ENCODE data around the gene PCCA.

Gene PCCA

GRCh38 chr13:100124265-100124664 is 35.4 kb downstream of the PCCA start:
- peaks cover 21% of the 10 kb centered on the region for H3K36me3 ChIP-seq (ENCODE audit: control insufficient read depth, insufficient read depth, low read length)
- no peak overlapping the region for H3K27ac ChIP-seq (ENCODE audit: low read depth, low read length)
- no peak overlapping the region for H3K4me3 ChIP-seq (ENCODE audit: low read depth, low read length)
- 0 out of 2 replicates have a peak, but pooled peaks cover 6% of the 10 kb centered on the region for H3K4me1 ChIP-seq (ENCODE audit: control insufficient read depth, insufficient read depth, low read length)
- H3K27me3 ChIP-seq (ENCODE audit: control insufficient read depth, insufficient read depth, low read length), result no peaks in the 10 kb centered on the region
- no peak overlapping the region for H3K9ac ChIP-seq (ENCODE audit: low read length)
- H3K9me3 ChIP-seq (ENCODE audit: control insufficient read depth, insufficient read depth, low read depth, low read length), result peaks cover 5% of the 10 kb centered on the region; the same call in 1 of the 2 replicates

- peaks cover 5% of the 10 kb centered on the region; the same call in 1 of the 2 replicates for H3K9me3 ChIP-seq (ENCODE audit: control insufficient read depth, insufficient read depth, low read depth, low read length)
Measured at GRCh38 chr13:100125946-100126345, 37.1 kb downstream of the PCCA start.

GRCh38 chr13:100128373-100128772 is 39.5 kb downstream of the PCCA start:
- Histone ChIP-seq H3K4me1 (ENCODE audit: control insufficient read depth, insufficient read depth, low read length) (peaks cover 29% of the 10 kb centered on the region), H3K9ac (ENCODE audit: low read length) (no peak overlapping the region)

More at GRCh38 chr13:100125946-100126345, 37.1 kb downstream of the PCCA start:
- Histone ChIP-seq H3K4me1 (ENCODE audit: control insufficient read depth, insufficient read depth, low read length) (peaks cover 17% of the 10 kb centered on the region), H3K4me3 (ENCODE audit: low read depth, low read length) (no peak overlapping the region), H3K9ac (ENCODE audit: low read length) (no peak overlapping the region), H3K27me3 (ENCODE audit: control insufficient read depth, insufficient read depth, low read length) (no peaks in the 10 kb centered on the region), H3K36me3 (ENCODE audit: control insufficient read depth, insufficient read depth, low read length) (peaks cover 12% of the 10 kb centered on the region), H3K27ac (ENCODE audit: low read depth, low read length) (no peak overlapping the region)

GRCh38 chr13:100128838-100129237 is 39.9 kb downstream of the PCCA start:
- peaks cover 29% of the 10 kb centered on the region for H3K4me1 ChIP-seq (ENCODE audit: control insufficient read depth, insufficient read depth, low read length)
- no peaks in the 10 kb centered on the region for H3K9me3 ChIP-seq (ENCODE audit: control insufficient read depth, insufficient read depth, low read depth, low read length)
- no peak overlapping the region for H3K9ac ChIP-seq (ENCODE audit: low read length)
- H3K27me3 ChIP-seq (ENCODE audit: control insufficient read depth, insufficient read depth, low read length), result no peaks in the 10 kb centered on the region
- 0 out of 2 replicates have a peak overlapping the region, but pooled peaks have one; percentile 2 for H3K27ac ChIP-seq (ENCODE audit: low read depth, low read length)
- H3K36me3 ChIP-seq (ENCODE audit: control insufficient read depth, insufficient read depth, low read length), result no peaks in the 10 kb centered on the region
- no peak overlapping the region for H3K4me3 ChIP-seq (ENCODE audit: low read depth, low read length)

More at GRCh38 chr13:100128373-100128772, 39.5 kb downstream of the PCCA start:
- no peaks in the 10 kb centered on the region for H3K36me3 ChIP-seq (ENCODE audit: control insufficient read depth, insufficient read depth, low read length)
- H3K9me3 ChIP-seq (ENCODE audit: control insufficient read depth, insufficient read depth, low read depth, low read length), result no peaks in the 10 kb centered on the region
- H3K27ac ChIP-seq (ENCODE audit: low read depth, low read length), result no peak overlapping the region
- H3K4me3 ChIP-seq (ENCODE audit: low read depth, low read length), result no peak overlapping the region
- no peaks in the 10 kb centered on the region for H3K27me3 ChIP-seq (ENCODE audit: control insufficient read depth, insufficient read depth, low read length)

- H3K4me3 ChIP-seq (ENCODE audit: low read depth, low read length), result no peak overlapping the region
- H3K9ac ChIP-seq (ENCODE audit: low read length), result no peak overlapping the region
- H3K27ac ChIP-seq (ENCODE audit: low read depth, low read length), result peak overlapping the region; percentile 32; the same call in 1 of the 2 replicates
- no peaks in the 10 kb centered on the region for H3K9me3 ChIP-seq (ENCODE audit: control insufficient read depth, insufficient read depth, low read depth, low read length)
- H3K4me1 ChIP-seq (ENCODE audit: control insufficient read depth, insufficient read depth, low read length), result peaks cover 29% of the 10 kb centered on the region
- no peaks in the 10 kb centered on the region for H3K27me3 ChIP-seq (ENCODE audit: control insufficient read depth, insufficient read depth, low read length)
- no peaks in the 10 kb centered on the region for H3K36me3 ChIP-seq (ENCODE audit: control insufficient read depth, insufficient read depth, low read length)
Measured at GRCh38 chr13:100129605-100130004, 40.7 kb downstream of the PCCA start.

- no peaks in the 10 kb centered on the region for H3K9me3 ChIP-seq (ENCODE audit: control insufficient read depth, insufficient read depth, low read depth, low read length)
- H3K4me3 ChIP-seq (ENCODE audit: low read depth, low read length), result no peak overlapping the region
- no peaks in the 10 kb centered on the region for H3K27me3 ChIP-seq (ENCODE audit: control insufficient read depth, insufficient read depth, low read length)
- H3K36me3 ChIP-seq (ENCODE audit: control insufficient read depth, insufficient read depth, low read length), result no peaks in the 10 kb centered on the region
- no peak overlapping the region for H3K27ac ChIP-seq (ENCODE audit: low read depth, low read length)
- peaks cover 29% of the 10 kb centered on the region for H3K4me1 ChIP-seq (ENCODE audit: control insufficient read depth, insufficient read depth, low read length)
- H3K9ac ChIP-seq (ENCODE audit: low read length), result no peak overlapping the region
Measured at GRCh38 chr13:100130092-100130491, 41.2 kb downstream of the PCCA start.

- Histone ChIP-seq H3K9me3 (ENCODE audit: control insufficient read depth, insufficient read depth, low read depth, low read length) (no peaks in the 10 kb centered on the region), H3K9ac (ENCODE audit: low read length) (no peak overlapping the region), H3K4me1 (ENCODE audit: control insufficient read depth, insufficient read depth, low read length) (peaks cover 29% of the 10 kb centered on the region), H3K4me3 (ENCODE audit: low read depth, low read length) (no peak overlapping the region), H3K36me3 (ENCODE audit: control insufficient read depth, insufficient read depth, low read length) (no peaks in the 10 kb centered on the region), H3K27me3 (ENCODE audit: control insufficient read depth, insufficient read depth, low read length) (no peaks in the 10 kb centered on the region), H3K27ac (ENCODE audit: low read depth, low read length) (no peak overlapping the region)
Measured at GRCh38 chr13:100130930-100131511, 42.1 kb downstream of the PCCA start.

- Histone ChIP-seq H3K27me3 (ENCODE audit: control insufficient read depth, insufficient read depth, low read length) (no peaks in the 10 kb centered on the region), H3K27ac (ENCODE audit: low read depth, low read length) (no peak overlapping the region), H3K9ac (ENCODE audit: low read length) (no peak overlapping the region), H3K4me3 (ENCODE audit: low read depth, low read length) (no peak overlapping the region), H3K9me3 (ENCODE audit: control insufficient read depth, insufficient read depth, low read depth, low read length) (no peaks in the 10 kb centered on the region), H3K36me3 (ENCODE audit: control insufficient read depth, insufficient read depth, low read length) (no peaks in the 10 kb centered on the region), H3K4me1 (ENCODE audit: control insufficient read depth, insufficient read depth, low read length) (peaks cover 29% of the 10 kb centered on the region)
Measured at GRCh38 chr13:100131863-100132574, 43.1 kb downstream of the PCCA start.

- Histone ChIP-seq H3K4me1 (ENCODE audit: control insufficient read depth, insufficient read depth, low read length) (no peaks in the 10 kb centered on the region), H3K9me3 (ENCODE audit: control insufficient read depth, insufficient read depth, low read depth, low read length) (no peaks in the 10 kb centered on the region), H3K9ac (ENCODE audit: low read length) (no peak overlapping the region), H3K27me3 (ENCODE audit: control insufficient read depth, insufficient read depth, low read length) (no peaks in the 10 kb centered on the region), H3K27ac (ENCODE audit: low read depth, low read length) (no peak overlapping the region), H3K4me3 (ENCODE audit: low read depth, low read length) (no peak overlapping the region), H3K36me3 (ENCODE audit: control insufficient read depth, insufficient read depth, low read length) (no peaks in the 10 kb centered on the region)
Measured at GRCh38 chr13:100138859-100139491, 50.1 kb downstream of the PCCA start.

GRCh38 chr13:100139817-100140216 is 50.9 kb downstream of the PCCA start:
- Histone ChIP-seq H3K9me3 (ENCODE audit: control insufficient read depth, insufficient read depth, low read depth, low read length) (no peaks in the 10 kb centered on the region), H3K9ac (ENCODE audit: low read length) (no peak overlapping the region), H3K36me3 (ENCODE audit: control insufficient read depth, insufficient read depth, low read length) (peaks cover 1% of the 10 kb centered on the region; the same call in 1 of the 2 replicates), H3K4me1 (ENCODE audit: control insufficient read depth, insufficient read depth, low read length) (no peaks in the 10 kb centered on the region), H3K4me3 (ENCODE audit: low read depth, low read length) (no peak overlapping the region), H3K27ac (ENCODE audit: low read depth, low read length) (no peak overlapping the region), H3K27me3 (ENCODE audit: control insufficient read depth, insufficient read depth, low read length) (no peaks in the 10 kb centered on the region)

GRCh38 chr13:100140441-100140840 is 51.5 kb downstream of the PCCA start:
- H3K27ac ChIP-seq (ENCODE audit: low read depth, low read length), result no peak overlapping the region
- H3K9me3 ChIP-seq (ENCODE audit: control insufficient read depth, insufficient read depth, low read depth, low read length), result no peaks in the 10 kb centered on the region
- H3K27me3 ChIP-seq (ENCODE audit: control insufficient read depth, insufficient read depth, low read length), result no peaks in the 10 kb centered on the region
- H3K4me3 ChIP-seq (ENCODE audit: low read depth, low read length), result no peak overlapping the region
- H3K36me3 ChIP-seq (ENCODE audit: control insufficient read depth, insufficient read depth, low read length), result peaks cover 4% of the 10 kb centered on the region; the same call in 1 of the 2 replicates
- H3K4me1 ChIP-seq (ENCODE audit: control insufficient read depth, insufficient read depth, low read length), result no peaks in the 10 kb centered on the region; the same call in 1 of the 2 replicates
- H3K9ac ChIP-seq (ENCODE audit: low read length), result no peak overlapping the region
